Stimulated activated naive CD8-positive, alpha-beta T cell treated with anti-CD3 and anti-CD28 coated beads, Interleukin-15, Interleukin-2, amounts not matched to agents 100 U/mL and 50 U/mL, for 24 hours (primary cell): ENCODE results near the gene METAP1.
A peak's percentile ranks its signal among the peaks of the same experiment; 100 is the strongest.
"Not testable (repeated sequence)": the region's sequence is repeated elsewhere in the genome, so short reads cannot be mapped to it uniquely, and the experiment has no call there.

Experiments used
- ATAC-seq: fragments of 150-1000 bp; cut with Tn5 transposase; one replicate; pipeline ENCODE4 v1.10.0; 2021
- DNase-seq: peaks from one replicate; pipeline ENCODE4 v3.0.0; 2021

Gene METAP1

GRCh38 chr4:98997166-98997565, 1.6 kb downstream of the METAP1 start:
- DNase-seq (no peak), ATAC-seq (no peak)

DNA sequence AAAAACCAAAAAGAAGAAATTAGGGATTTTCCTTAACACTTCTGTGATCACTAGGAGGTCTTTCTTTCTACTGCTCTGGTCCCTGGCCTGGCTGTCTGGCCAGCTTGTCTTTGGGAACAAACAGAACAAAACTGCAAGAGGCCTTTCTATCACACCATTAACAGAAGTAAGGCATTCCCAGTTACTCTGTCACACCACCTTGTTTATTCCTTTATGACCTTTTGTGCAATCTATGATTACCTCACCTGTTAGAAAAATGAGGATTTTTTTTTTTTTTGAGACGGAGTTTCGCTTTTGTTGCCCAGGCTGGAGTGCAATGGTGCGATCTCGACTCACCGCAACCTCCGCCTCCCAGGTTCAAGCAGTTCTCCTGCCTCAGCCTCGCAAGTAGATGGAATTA, 3.0 kb downstream of the METAP1 start:
- ATAC-seq (no peak), DNase-seq (no peak)

DNA sequence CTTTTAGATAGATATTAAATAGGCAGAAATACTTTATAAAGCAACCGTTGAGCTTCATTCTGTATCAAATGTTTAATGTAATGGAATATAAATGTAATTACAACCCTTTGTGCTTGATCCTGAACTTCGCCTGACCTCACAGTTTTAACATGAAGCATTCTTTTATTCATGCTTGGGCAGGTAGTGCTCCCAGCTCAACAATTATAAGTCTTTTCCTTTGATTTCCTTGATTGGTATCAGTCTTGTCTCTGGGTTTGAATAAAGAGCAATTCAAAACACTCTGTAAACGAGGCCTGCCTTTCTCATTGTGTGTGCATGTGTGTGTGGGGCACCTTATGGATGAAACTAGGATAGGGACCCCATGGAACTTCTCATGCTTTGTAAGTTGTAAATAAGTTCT, 6.8 kb downstream of the METAP1 start:
- ATAC-seq (no peak), DNase-seq (no peak)

- ATAC-seq: no peak
- DNase-seq: no peak
These were observed 12.5 kb downstream of the METAP1 start for GRCh38 chr4:99008051-99008450.

- no peak for ATAC-seq
These were observed 16.4 kb downstream of the METAP1 start for GRCh38 chr4:99011910-99012309.

GRCh38 chr4:99013402-99013843, 17.9 kb downstream of the METAP1 start:
- ATAC-seq: no peak

More at GRCh38 chr4:99011910-99012309, 16.4 kb downstream of the METAP1 start:
- DNase-seq: no peak

GRCh38 chr4:99013884-99014523, 18.5 kb downstream of the METAP1 start:
- DNase-seq (no peak), ATAC-seq (no peak)

More at GRCh38 chr4:99013402-99013843, 17.9 kb downstream of the METAP1 start:
- DNase-seq: no peak

DNA sequence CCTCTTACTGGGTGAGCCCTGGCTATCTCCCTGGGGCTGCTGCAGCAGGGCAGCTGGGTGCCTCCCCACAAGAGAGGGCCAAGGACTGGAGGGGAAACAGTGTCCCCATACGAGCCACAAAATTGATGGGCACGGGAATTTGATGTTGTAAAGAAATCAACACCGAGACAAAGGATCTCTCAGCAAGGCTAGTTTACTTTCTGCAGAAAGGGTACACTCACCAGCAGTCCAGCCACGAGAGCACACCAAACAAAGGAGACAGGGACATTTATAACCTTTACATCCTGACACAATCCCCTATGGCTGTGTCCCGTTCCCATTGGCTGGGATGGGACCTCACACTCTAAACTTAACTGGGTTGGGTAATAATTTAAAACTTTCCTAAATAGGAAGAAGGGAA, 25.9 kb downstream of the METAP1 start:
- DNase-seq: no peak
- no peak for ATAC-seq

DNA sequence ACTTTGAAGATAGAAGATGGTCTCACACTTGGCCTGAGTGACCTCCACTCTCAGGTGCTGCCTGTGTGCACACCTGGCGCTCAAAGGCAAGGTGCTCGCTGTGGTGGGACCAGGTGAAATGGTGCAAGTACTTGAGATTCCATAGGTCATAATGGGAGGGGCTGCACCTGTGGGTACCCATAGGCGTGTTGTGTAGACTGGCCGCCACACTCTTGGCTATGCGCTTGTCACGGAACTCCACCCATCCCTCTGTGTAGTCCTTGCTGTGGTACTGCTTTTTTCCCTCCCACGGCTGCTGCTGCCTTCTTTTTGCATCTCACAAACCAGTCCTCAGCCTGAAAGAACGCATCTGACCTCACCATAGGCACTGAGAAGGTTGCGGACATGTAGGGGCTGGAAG, 27.0 kb downstream of the METAP1 start:
- ATAC-seq (no peak), DNase-seq (no peak)

DNA sequence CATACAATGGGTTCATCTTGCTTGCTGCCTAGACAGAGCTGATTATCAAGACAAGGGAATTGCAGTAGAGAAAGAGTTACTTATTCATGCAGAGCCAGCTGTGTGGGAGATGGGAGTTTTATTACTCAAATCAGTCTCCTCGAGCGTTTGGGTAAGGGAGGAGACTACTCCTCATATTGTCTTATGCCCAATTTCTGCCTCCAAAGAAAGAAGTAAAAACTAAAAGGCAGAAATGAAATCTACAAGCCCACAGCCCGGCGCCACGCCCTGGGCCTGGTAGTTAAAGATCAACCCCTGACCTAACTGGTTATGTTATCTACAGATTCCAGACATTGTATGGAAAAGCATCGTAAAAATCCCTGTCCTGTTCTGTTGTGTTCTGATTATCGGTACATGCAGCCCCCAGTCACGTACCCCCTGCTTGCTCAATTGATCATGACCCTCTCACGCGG, 28.3 kb downstream of the METAP1 start:
- ATAC-seq, DNase-seq: not testable (repeated sequence)

- ATAC-seq: no peak
- DNase-seq: no peak
These were observed 29.2 kb downstream of the METAP1 start for GRCh38 chr4:99024481-99025275.

GRCh38 chr4:99025506-99025905, 30.0 kb downstream of the METAP1 start:
- ATAC-seq: no peak
- no peak for DNase-seq

DNA sequence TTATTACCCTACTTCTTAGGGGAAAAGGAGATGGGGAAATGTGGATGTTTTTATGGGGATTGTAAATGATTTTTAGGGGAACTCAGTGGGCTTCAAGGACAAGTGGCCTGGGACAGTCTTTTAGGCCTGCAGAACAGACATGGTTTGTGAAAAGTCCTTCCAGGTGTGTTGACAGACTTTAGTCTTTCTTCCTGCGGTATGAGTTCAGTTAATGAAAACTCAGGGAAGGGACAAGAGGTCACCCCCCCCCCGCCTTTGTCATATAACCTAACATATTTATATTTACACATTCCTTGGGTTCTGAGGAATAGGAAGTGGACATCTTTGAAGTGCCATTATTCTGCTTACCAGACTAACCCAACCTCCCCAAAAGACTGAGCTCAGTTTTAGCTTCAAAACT, 31.8 kb downstream of the METAP1 start:
- no peak for DNase-seq

GRCh38 chr4:99028187-99028586, 32.7 kb downstream of the METAP1 start:
- ATAC-seq (peak; percentile 78), DNase-seq (no peak)

More for the DNA sequence above, 31.8 kb downstream of the METAP1 start:
- ATAC-seq: no peak

DNA sequence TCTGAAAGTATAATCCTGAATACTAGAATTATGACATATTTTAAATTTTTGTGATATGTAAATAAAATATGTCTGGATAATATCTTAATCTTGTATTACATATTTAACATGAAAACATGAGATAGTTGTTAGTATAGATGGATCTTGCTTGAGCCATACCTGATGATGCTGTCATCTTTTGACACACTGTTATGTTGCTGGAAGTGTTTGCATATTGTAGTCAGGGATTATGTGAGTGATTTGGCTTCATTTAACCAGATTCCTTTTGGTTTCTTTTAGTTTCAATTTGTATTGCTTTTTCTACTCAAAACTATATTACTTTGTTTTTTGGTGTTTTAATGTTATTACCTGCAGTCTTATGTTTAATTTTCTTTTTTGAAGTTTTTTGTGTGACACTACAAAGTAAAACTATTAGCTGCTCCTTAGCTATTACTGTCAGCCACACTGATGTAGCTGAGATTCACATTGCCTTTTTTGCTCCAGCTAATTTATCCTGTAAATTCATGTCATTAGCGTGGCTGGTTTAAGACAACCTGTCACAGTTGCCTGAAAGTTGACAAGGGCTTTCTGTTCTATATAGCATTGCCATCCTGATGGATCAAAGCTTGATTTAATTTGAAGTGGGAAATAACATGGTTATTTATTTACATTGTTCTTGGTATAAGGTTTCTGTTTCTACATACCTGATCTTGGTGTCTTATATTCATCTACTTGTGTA, 33.7 kb downstream of the METAP1 start:
- ATAC-seq: no peak
- DNase-seq: no peak

GRCh38 chr4:99029852-99030251, 34.3 kb downstream of the METAP1 start:
- DNase-seq (no peak), ATAC-seq (no peak)

- ATAC-seq (no peak), DNase-seq (no peak)
These were observed 38.4 kb downstream of the METAP1 start for GRCh38 chr4:99033956-99034355.

GRCh38 chr4:99038213-99038612, 42.7 kb downstream of the METAP1 start:
- DNase-seq: no peak
- no peak for ATAC-seq

GRCh38 chr4:99043346-99043745, 47.8 kb downstream of the METAP1 start:
- ATAC-seq (no peak), DNase-seq (no peak)

GRCh38 chr4:99047710-99048109, 52.2 kb downstream of the METAP1 start:
- no peak for DNase-seq
- ATAC-seq: no peak

GRCh38 chr4:99052902-99053301, 57.4 kb downstream of the METAP1 start:
- ATAC-seq: peak; percentile 60

GRCh38 chr4:99054428-99054994, 59.0 kb downstream of the METAP1 start:
- DNase-seq (no peak), ATAC-seq (no peak)

More at GRCh38 chr4:99052902-99053301, 57.4 kb downstream of the METAP1 start:
- DNase-seq: no peak
